ENCODE measurements around the gene IQSEC3. TPM values are rescaled to one million over a fixed set of nuclear protein-coding genes. Genes with fewer than 3 reads are reported as not detected.
A peak's percentile ranks its signal among the peaks of the same experiment; 100 is the strongest.

The IQSEC3 gene
- total RNA-seq, 1 experiment from 2014 or later: 0.55 TPM

GRCh38 chr12:177336-177979 lies 110.9 kb downstream of the IQSEC3 start:
- H3T11ph ChIP-seq (ENCODE audit: low read length): no peak overlapping the region
- peaks cover 4% of the 10 kb centered on the region; the same call in 1 of the 2 replicates for H3K4me1 ChIP-seq (ENCODE audit: insufficient read depth, low read length)
- peaks cover 19 to 51% of the 10 kb centered on the region in 2 experiments for H3K4me1 Mint-ChIP-seq
- no peak overlapping the region for H3K18ac ChIP-seq (ENCODE audit: insufficient read length, low read depth, low read length)
- DNase-seq: no peak
- H3K79me2 ChIP-seq (ENCODE audit: insufficient read depth, low read length): no peaks in the 10 kb centered on the region
- H3K23me2 ChIP-seq (ENCODE audit: insufficient read length, low read depth, low read length, poor library complexity, severe bottlenecking): no peaks in the 10 kb centered on the region
- H3K4ac ChIP-seq (ENCODE audit: low read depth, low read length): no peak overlapping the region
- no peaks in the 10 kb centered on the region; a peak in 1 of 7 replicates for H3K36me3 Mint-ChIP-seq (ENCODE audit: insufficient read depth in 1 of 3, low read depth in 3 of 3)
- H2BK20ac ChIP-seq (ENCODE audit: low read depth, low read length, poor library complexity, severe bottlenecking): no peak overlapping the region
- peaks cover 4% of the 10 kb centered on the region for H3K27me3 Mint-ChIP-seq (ENCODE audit: low read depth)
- no peaks in the 10 kb centered on the region for H3K9me3 Mint-ChIP-seq
- no peak overlapping the region for H4K8ac ChIP-seq (replicated peaks; ENCODE audit: insufficient read length, low read depth, low read length)
- no peak overlapping the region for H3K4me2 ChIP-seq (ENCODE audit: insufficient read depth, insufficient read length, low read length)
- H3K14ac ChIP-seq (ENCODE audit: insufficient read depth, low read length): no peak overlapping the region
- H3K27ac ChIP-seq (ENCODE audit: insufficient read length, low read depth, low read length): no peak overlapping the region
- no peaks in the 10 kb centered on the region for H3K9me3 ChIP-seq (ENCODE audit: control insufficient read depth, low read depth, low read length)
- H3K23ac ChIP-seq (ENCODE audit: insufficient read length, low read depth, low read length): no peak overlapping the region
- no peak overlapping the region for H3K56ac ChIP-seq (ENCODE audit: insufficient read length, low read depth, low read length)
- no peak overlapping the region for H2BK120ac ChIP-seq (ENCODE audit: low read depth, low read length, poor library complexity, severe bottlenecking)
- WGBS (ENCODE audit: extremely low coverage, insufficient read length, low lambda C conversion rate): no CpG with 5 or more reads among the region's 11 CpGs
- H3K27me3 ChIP-seq (ENCODE audit: insufficient read depth, low read length): no peaks in the 10 kb centered on the region
- H2BK15ac ChIP-seq (ENCODE audit: low read depth, low read length): no peak overlapping the region
- no peaks in the 10 kb centered on the region for H4K20me1 ChIP-seq (ENCODE audit: control insufficient read depth, insufficient read depth, insufficient read length)
- no peak overlapping the region for H3K4me3 Mint-ChIP-seq
- no peak for TF ChIP-seq CTCF (conservative IDR thresholded peaks at IDR 0.05)
- peak overlapping the region in 1 of 3 experiments; percentile 29; a peak in 1 of 7 replicates for H3K27ac Mint-ChIP-seq
- no peak overlapping the region for H3K9ac ChIP-seq (ENCODE audit: extremely low read depth, insufficient read length, low read length)
- H4K91ac ChIP-seq (ENCODE audit: insufficient read length, low read depth, low read length): no peak overlapping the region
- H2BK12ac ChIP-seq (ENCODE audit: insufficient read length, low read depth, low read length): no peak overlapping the region
- no peaks in the 10 kb centered on the region for H3K79me1 ChIP-seq (ENCODE audit: insufficient read depth, low read depth, low read length, poor library complexity, severe bottlenecking)
- no peak overlapping the region for H4K5ac ChIP-seq (ENCODE audit: insufficient read length, low read depth, low read length)
- H2BK5ac ChIP-seq (ENCODE audit: insufficient read length, low read length): no peak overlapping the region
- no peak overlapping the region for H2AFZ ChIP-seq (ENCODE audit: low read length)
- H2AK5ac ChIP-seq (ENCODE audit: insufficient read length, low read length): no peak overlapping the region

Measured in H9 (cell line).